B cell (primary cell): ENCODE data around the gene SHH. TPM values are rescaled to one million over a fixed set of nuclear protein-coding genes. Genes with fewer than 3 reads are reported as not detected.

Source experiments
- ATAC-seq: fragments of 200-7000 bp; cut with Tn5 transposase; one replicate; pipeline ENCODE4 v1.10.0; 2021; ENCODE audit warnings: low read depth, mild to moderate bottlenecking, moderate number of reproducible peaks, moderate library complexity
- CTCF ChIA-PET: fragments of 350-600 bp; sonication (Branson Sonifier 250); formaldehyde crosslinking; loops from one replicate; lab custom pipeline; 2021; ENCODE audit warnings: antibody characterized with exemption, inconsistent platforms; lab: Charles Lee
- POLR2A ChIA-PET: fragments of 350-600 bp; sonication (Branson Sonifier 250); formaldehyde crosslinking; loops from one replicate; lab custom pipeline; 2021; ENCODE audit warnings: antibody characterized with exemption; lab: Charles Lee
- DNase-seq: peaks from one replicate; pipeline ENCODE4 v3.0.0; 2013
- H2AFZ ChIP-seq: 2 replicates; pipeline ENCODE4 v1.6.1; 2012; ENCODE audit warnings: mild to moderate bottlenecking, low read depth, low read length; ENCODE audit not compliant: insufficient read depth, poor library complexity, severe bottlenecking
- H3K27ac ChIP-seq, 2 donors: 1 replicate in 1 of 2; 2 replicates in 1 of 2; pipeline ENCODE4 v1.5.1; 2012 to 2013; ENCODE audit warnings: low read length in 2 of 2, mild to moderate bottlenecking in 2 of 2, moderate library complexity in 1 of 2
- H3K27me3 ChIP-seq, 4 experiments: fragments of 200-600 bp in 1 of 4; sonication (generic) in 1 of 4; replicated peaks in 1 of 4; 1 replicate in 2 of 4; 2 replicates in 2 of 4; pipeline versions ENCODE4 v1.6.1 to v1.7.0; 2013 to 2016; ENCODE audit warnings: low read length in 3 of 4, mild to moderate bottlenecking in 2 of 4, mixed read lengths in 1 of 4, moderate library complexity in 1 of 4; ENCODE audit not compliant: insufficient read depth in 4 of 4, control insufficient read depth in 3 of 4; ENCODE audit errors: control extremely low read depth in 1 of 4
- H3K36me3 ChIP-seq, 2 experiments: replicated peaks in 1 of 2; 1 replicate in 1 of 2; 2 replicates in 1 of 2; pipeline versions ENCODE4 v1.6.1 to v1.7.1; 2013; ENCODE audit warnings: low read length in 1 of 2; ENCODE audit not compliant: insufficient read depth in 2 of 2, control insufficient read depth in 1 of 2; ENCODE audit errors: control extremely low read depth in 1 of 2, extremely low read depth in 1 of 2
- H3K4me1 ChIP-seq, 2 donors: fragments of 200-600 bp in 1 of 2; sonication (generic) in 1 of 2; 1 replicate in 1 of 2; 2 replicates in 1 of 2; pipeline versions ENCODE4 v1.5.1 to v1.6.1; 2013 to 2017; ENCODE audit warnings: low read length in 2 of 2; ENCODE audit not compliant: control insufficient read depth in 2 of 2, insufficient read depth in 2 of 2
- H3K4me2 ChIP-seq: replicated peaks from 2 replicates; pipeline ENCODE3; 2012; ENCODE audit warnings: mild to moderate bottlenecking, low read depth, low read length; ENCODE audit not compliant: poor library complexity, severe bottlenecking
- H3K4me3 ChIP-seq, 5 experiments: fragments of 200-600 bp in 1 of 5; sonication (generic) in 1 of 5; 1 replicate in 3 of 5; 2 replicates in 2 of 5; pipeline versions ENCODE4 v1.5.1 to v1.7.0; 2011 to 2016; ENCODE audit warnings: low read length in 4 of 5, mild to moderate bottlenecking in 4 of 5, low read depth in 2 of 5, control low read depth in 1 of 5, moderate library complexity in 1 of 5; ENCODE audit not compliant: insufficient read depth in 1 of 5; ENCODE audit errors: control extremely low read depth in 1 of 5, extremely low read depth in 1 of 5
- H3K79me2 ChIP-seq: fragments of 200-600 bp; sonication (generic); one replicate; pipeline ENCODE4 v1.6.0; 2016; ENCODE audit warnings: low read length; ENCODE audit not compliant: control insufficient read depth, insufficient read depth
- H3K9ac ChIP-seq: fragments of 200-600 bp; sonication (generic); 2 replicates; pipeline ENCODE4 v1.6.1; 2017; ENCODE audit warnings: mild to moderate bottlenecking, low read length, moderate library complexity
- H3K9me3 ChIP-seq, 3 donors: one replicate each; pipeline versions ENCODE4 v1.6.1 to v1.7.1; 2013; ENCODE audit warnings: low read length in 2 of 3; ENCODE audit not compliant: control insufficient read depth in 2 of 3, insufficient read depth in 1 of 3; ENCODE audit errors: control extremely low read depth in 1 of 3
- H4K20me1 ChIP-seq: 2 replicates; pipeline ENCODE4 v1.6.0; 2012; ENCODE audit warnings: mild to moderate bottlenecking, low read length; ENCODE audit not compliant: insufficient read depth, control insufficient read depth, poor library complexity, severe bottlenecking
- H3K27ac Mint-ChIP-seq: one replicate; pipeline ENCODE4 v1.8.0; 2021; ENCODE audit warnings: mixed read lengths
- H3K27me3 Mint-ChIP-seq: one replicate; pipeline ENCODE4 v1.8.0; 2021; ENCODE audit warnings: mixed read lengths
- H3K4me1 Mint-ChIP-seq: one replicate; pipeline ENCODE4 v1.8.0; 2021; ENCODE audit warnings: mixed read lengths
- H3K4me3 Mint-ChIP-seq: one replicate; pipeline ENCODE4 v1.8.0; 2021; ENCODE audit warnings: mixed read lengths
- H3K9me3 Mint-ChIP-seq: one replicate; pipeline ENCODE4 v1.8.0; 2022; ENCODE audit warnings: mixed read lengths; ENCODE audit not compliant: insufficient read depth
- CTCF ChIP-seq: fragments of 200-600 bp; IDR thresholded peaks from one replicate; pipeline ENCODE4 v1.8.0; 2022; ENCODE audit warnings: antibody characterized with exemption, mild to moderate bottlenecking
- EZH2 ChIP-seq: IDR thresholded peaks from 2 replicates; pipeline ENCODE4 v1.6.1; 2012; ENCODE audit warnings: borderline replicate concordance, low read depth, mild to moderate bottlenecking, moderate library complexity, low read length; ENCODE audit not compliant: insufficient read depth, poor library complexity, severe bottlenecking
- WGBS: methylation state at CpG from one replicate; pipeline ENCODE4 v1.1.5; 2013; ENCODE audit warnings: missing lambda C conversion rate; ENCODE audit not compliant: insufficient coverage; 5-methylcytosine and 5-hydroxymethylcytosine counted together
- intact Hi-C: fragments of 100-400 bp; cut with micrococcal nuclease; formaldehyde crosslinking; loops from one replicate; pipeline ENCODE4 v1.10.0; 2022
- polyA plus RNA-seq: library from polyadenylated mRNA; depleted of rRNA; stranded (reverse); fragments of >200 nt; gene quantifications from 2 replicates; pipeline ENCODE4 v1.2.3, GENCODE V29; 2012
- total RNA-seq, 2 donors: library from RNA; stranded (reverse); fragments of 120-200 nt in 1 of 2; gene quantifications; 1 replicate in 1 of 2; 2 replicates in 1 of 2; pipeline versions ENCODE4 v1.2.3 to v1.2.4, GENCODE V29; 2013 to 2022

Gene SHH
- total and polyA plus RNA-seq, 2 donors (not counting 1 experiment from before 2014, with no cell fraction given) = not detected

- Histone ChIP-seq H3K4me2 (no peak overlapping the region), H3K79me2 (peaks cover 98% of the 10 kb centered on the region), H3K9ac (no peak overlapping the region), H3K27me3 (no peaks in the 10 kb centered on the region), H3K4me1 (peaks cover 23% of the 10 kb centered on the region in 2 donors), H3K36me3 (peaks cover 10 to 39% of the 10 kb centered on the region in 2 experiments), H3K9me3 (no peaks in the 10 kb centered on the region), H3K4me3 (no peak overlapping the region), H3K27ac (no peak overlapping the region), H2AFZ (no peak overlapping the region), H4K20me1 (peaks cover 81% of the 10 kb centered on the region)
- H3K9me3 Mint-ChIP-seq = no peaks in the 10 kb centered on the region
- POLR2A ChIA-PET = no interaction called here
- no peak overlapping the region for H3K4me3 Mint-ChIP-seq
- no peaks in the 10 kb centered on the region for H3K27me3 Mint-ChIP-seq
- peaks cover 64% of the 10 kb centered on the region for H3K4me1 Mint-ChIP-seq
- intact Hi-C loops = no loop called here
- no peak for ATAC-seq
- no peak overlapping the region for H3K27ac Mint-ChIP-seq
- no peak for DNase-seq
- CTCF ChIA-PET = interaction anchor here (0.7 to 2.0 kb wide), 2 partner anchors 17 to 152 kb away, joined by 3 to 9 read pairs; no protein-coding TSS in a partner anchor
- 88% methylated on average over 2 of the region's 5 CpGs for WGBS
- no peak for TF ChIP-seq EZH2
- TF ChIP-seq CTCF = no peak
These were observed 61.8 kb downstream of the SHH start for GRCh38 chr7:155750255-155751125.

Other genes starting within 250 kb of the SHH start
- gene RBM33, start 167.8 kb downstream of the SHH start, total RNA-seq = 185 and 189 TPM in 2 replicates
- gene RBM33, start 167.8 kb downstream of the SHH start, polyA plus RNA-seq = 33.5 and 42.3 TPM in 2 replicates